ENCODE results near the gene C2orf68. TPM values are rescaled to one million over a fixed set of nuclear protein-coding genes. Genes with fewer than 3 reads are reported as not detected.
"Not testable (repeated sequence)": the region's sequence is repeated elsewhere in the genome, so short reads cannot be mapped to it uniquely, and the experiment has no call there.

Gene C2orf68
- total RNA-seq, 4 donors from 2014 or later: 15.7 to 21.9 (median 19.7) TPM

GRCh38 chr2:85560812-85561279 is 51.0 kb downstream of the C2orf68 start:
- no peaks in the 10 kb centered on the region for H3K9me3 ChIP-seq
- H3K36me3 ChIP-seq: peaks cover 0 to 32% (median 0%) of the 10 kb centered on the region in 3 donors
- H3K27ac ChIP-seq: peak overlapping the region; percentile 80 to 92 (median 90)
- no peaks in the 10 kb centered on the region for H3K27me3 ChIP-seq
- H3K4me3 ChIP-seq: peak overlapping the region; percentile 77 to 89 (median 82)
- TF ChIP-seq POLR2A (IDR thresholded peaks at IDR 0.05) (no peak), CTCF (IDR thresholded peaks at IDR 0.05) (no peak), EP300 (IDR thresholded peaks at IDR 0.05) (no peak)
- H3K4me1 ChIP-seq: peaks cover 0 to 30% (median 17%) of the 10 kb centered on the region in 4 donors
- no peak for DNase-seq (ENCODE audit: low spot score in 2 of 2)
- WGBS, 2 donors: 2 to 3% methylated on average over 14 of the region's 14 CpGs

GRCh38 chr2:85560403-85560726 is 51.5 kb downstream of the C2orf68 start:
- WGBS, 2 donors: 77 to 83% methylated on average over 12 of the region's 12 CpGs
- peak overlapping the region in 3 of 4 donors; percentile 89 to 92 (median 92) for H3K27ac ChIP-seq
- H3K36me3 ChIP-seq: peaks cover 0 to 37% (median 0%) of the 10 kb centered on the region in 3 donors
- H3K27me3 ChIP-seq; DNase-seq (ENCODE audit: low spot score in 2 of 2); H3K9me3 ChIP-seq: not testable (repeated sequence)
- H3K4me1 ChIP-seq: peaks cover 0 to 30% (median 17%) of the 10 kb centered on the region in 4 donors
- H3K4me3 ChIP-seq: peak overlapping the region; percentile 77 to 89 (median 82)

DNA sequence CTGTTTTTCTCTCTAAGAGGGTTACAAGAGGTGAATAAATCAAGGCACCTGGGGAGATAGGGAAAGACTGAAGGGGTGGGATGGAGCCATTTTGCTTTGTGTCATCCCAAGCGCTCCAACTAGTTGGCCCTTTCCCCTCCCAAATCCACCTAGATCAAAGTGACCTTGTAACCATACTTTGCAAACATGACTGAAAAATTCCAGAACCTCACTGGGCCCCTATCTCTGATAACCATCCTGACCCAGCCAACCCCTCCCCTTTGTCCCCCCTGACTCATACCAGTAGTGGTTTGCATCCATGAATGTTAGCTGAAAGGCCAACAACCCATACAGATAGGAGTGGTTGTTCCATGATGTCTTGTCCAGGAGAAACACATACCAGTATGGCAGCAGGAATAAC is 53.7 kb downstream of the C2orf68 start:
- Histone ChIP-seq H3K36me3 (peaks cover under 1 to 59% (median 3%) of the 10 kb centered on the region in 3 donors), H3K4me1 (peaks cover 0 to 30% (median 17%) of the 10 kb centered on the region in 4 donors), H3K4me3 (no peak overlapping the region), H3K27ac (no peak overlapping the region), H3K27me3 (no peaks in the 10 kb centered on the region), H3K9me3 (no peaks in the 10 kb centered on the region)
- DNase-seq (ENCODE audit: low spot score in 2 of 2): no peak
- TF ChIP-seq EP300 (IDR thresholded peaks at IDR 0.05) (no peak), POLR2A (IDR thresholded peaks at IDR 0.05) (no peak), CTCF (IDR thresholded peaks at IDR 0.05) (no peak)
- 94 to 96% methylated on average over 1 of the region's 1 CpG for WGBS, 2 donors

GRCh38 chr2:85557130-85557529 is 54.7 kb downstream of the C2orf68 start:
- H3K27ac ChIP-seq: no peak overlapping the region
- H3K4me3 ChIP-seq: no peak overlapping the region
- H3K36me3 ChIP-seq: peaks cover 2 to 69% (median 11%) of the 10 kb centered on the region in 3 donors
- no peaks in the 10 kb centered on the region for H3K9me3 ChIP-seq
- 91 to 98% methylated on average over 5 of the region's 5 CpGs for WGBS, 2 donors
- H3K4me1 ChIP-seq: peaks cover 0 to 28% (median 17%) of the 10 kb centered on the region in 4 donors
- H3K27me3 ChIP-seq: no peaks in the 10 kb centered on the region
- DNase-seq (ENCODE audit: low spot score in 2 of 2): no peak
- TF ChIP-seq CTCF (IDR thresholded peaks at IDR 0.05): no peak
- no peak for TF ChIP-seq EP300 (IDR thresholded peaks at IDR 0.05)
- TF ChIP-seq POLR2A (IDR thresholded peaks at IDR 0.05): no peak

Small RNA genes lying within 50 kb of the gene (small RNA-seq; reads per million reads assigned to genes)
- not detected for gene RN7SL126P

Other genes with a start within 250 kb of the C2orf68 start
- gene CAPG, start 201.7 kb downstream of the C2orf68 start, total RNA-seq: 10 to 100 TPM; 58.8 to 67.8 (median 67.7) TPM
- 1 to 10 TPM in 1 of 4 donors, not detected in 3; 1.1 TPM for gene SH2D6, start 193.4 kb downstream of the C2orf68 start, total RNA-seq
- 100 to 1,000 TPM; 139 to 164 (median 145) TPM for gene MAT2A, start 72.9 kb downstream of the C2orf68 start, total RNA-seq
- gene GGCX, start 50.6 kb downstream of the C2orf68 start, total RNA-seq: 10 to 100 TPM; 24.7 to 34.3 (median 27.1) TPM
- 10 to 100 TPM in 2 of 4 donors, 1 to 10 TPM in 2; 4.3 to 24.0 (median 11.8) TPM for gene VAMP8, start 34.5 kb downstream of the C2orf68 start, total RNA-seq
- 10 to 100 TPM; 39.6 to 91.6 (median 55.6) TPM for gene VAMP5, start 27.6 kb downstream of the C2orf68 start, total RNA-seq
- gene RNF181, start 16.3 kb downstream of the C2orf68 start, total RNA-seq: 100 to 1,000 TPM; 117 to 212 (median 162) TPM
- 10 to 100 TPM; 12.9 to 29.4 (median 16.6) TPM for gene TMEM150A, start 9.4 kb downstream of the C2orf68 start, total RNA-seq
- 100 to 1,000 TPM in 2 of 4 donors, 10 to 100 TPM in 2; 90.0 to 173 (median 130) TPM for gene USP39, start 4.1 kb upstream of the C2orf68 start, total RNA-seq
- gene SFTPB, start 56.1 kb upstream of the C2orf68 start, total RNA-seq: not detected
- gene GNLY, start 82.3 kb upstream of the C2orf68 start, total RNA-seq: 1 to 10 TPM in 1 of 4 donors, under 1 TPM in 2, not detected in 1; 0.63 to 4.2 (median 0.98) TPM
- 100 to 1,000 TPM in 3 of 4 donors, 10 to 100 TPM in 1; 98.0 to 170 (median 119) TPM for gene ATOH8, start 141.9 kb upstream of the C2orf68 start, total RNA-seq

Data from tibial nerve (tissue), 4 donors.